Stimulated activated CD8-positive, alpha-beta memory T cell treated with anti-CD3 and anti-CD28 coated beads, Interleukin-7, amount 100 ng/mL, for 48 hours (primary cell): ENCODE measurements around the gene AGMO.

Source experiments
- DNase-seq, 2 donors: peaks; one replicate each; pipeline ENCODE4 v3.0.0-alpha.2; 2020; ENCODE audit warnings: low read depth in 1 of 2; ENCODE audit errors: extremely low read depth in 1 of 2

Gene AGMO

GRCh38 chr7:15248514-15248913 lies 313.3 kb downstream of the AGMO start:
- no peak for DNase-seq

- no peak for DNase-seq
Observed at GRCh38 chr7:15245831-15246230, 316.0 kb downstream of the AGMO start.

GRCh38 chr7:15239801-15240200 lies 322.0 kb downstream of the AGMO start:
- DNase-seq: no peak

- no peak for DNase-seq
Observed at GRCh38 chr7:15236952-15237351, 324.9 kb downstream of the AGMO start.

GRCh38 chr7:15234431-15234830 lies 327.4 kb downstream of the AGMO start:
- DNase-seq: no peak

GRCh38 chr7:15228831-15229230 lies 333.0 kb downstream of the AGMO start:
- no peak for DNase-seq

- DNase-seq: no peak
Observed at GRCh38 chr7:15225981-15226380, 335.8 kb downstream of the AGMO start.

GRCh38 chr7:15219758-15220157 lies 342.1 kb downstream of the AGMO start:
- no peak for DNase-seq

GRCh38 chr7:15218261-15218660 lies 343.6 kb downstream of the AGMO start:
- no peak for DNase-seq

GRCh38 chr7:15215616-15216015 lies 346.2 kb downstream of the AGMO start:
- no peak for DNase-seq

- no peak for DNase-seq
Observed at GRCh38 chr7:15214976-15215375, 346.8 kb downstream of the AGMO start.

- DNase-seq: no peak
Observed at GRCh38 chr7:15213093-15213492, 348.7 kb downstream of the AGMO start.

GRCh38 chr7:15209429-15209828 lies 352.4 kb downstream of the AGMO start:
- DNase-seq: no peak

GRCh38 chr7:15204421-15204820 lies 357.4 kb downstream of the AGMO start:
- no peak for DNase-seq

GRCh38 chr7:15199482-15199881 lies 362.3 kb downstream of the AGMO start:
- DNase-seq: no peak

GRCh38 chr7:15197042-15197977 lies 364.5 kb downstream of the AGMO start:
- no peak for DNase-seq

GRCh38 chr7:15178065-15178464 lies 383.8 kb downstream of the AGMO start:
- no peak for DNase-seq

GRCh38 chr7:15176089-15176488 lies 385.7 kb downstream of the AGMO start:
- DNase-seq: no peak

GRCh38 chr7:15175152-15175551 lies 386.7 kb downstream of the AGMO start:
- no peak for DNase-seq

GRCh38 chr7:15174485-15174884 lies 387.3 kb downstream of the AGMO start:
- DNase-seq: no peak

- DNase-seq: no peak
Observed at GRCh38 chr7:15168489-15168888, 393.3 kb downstream of the AGMO start.

GRCh38 chr7:15167912-15168311 lies 393.9 kb downstream of the AGMO start:
- DNase-seq: no peak

GRCh38 chr7:15166620-15167019 lies 395.2 kb downstream of the AGMO start:
- no peak for DNase-seq
